ENCODE data around the gene DNAJC13.

Gene DNAJC13

DNA sequence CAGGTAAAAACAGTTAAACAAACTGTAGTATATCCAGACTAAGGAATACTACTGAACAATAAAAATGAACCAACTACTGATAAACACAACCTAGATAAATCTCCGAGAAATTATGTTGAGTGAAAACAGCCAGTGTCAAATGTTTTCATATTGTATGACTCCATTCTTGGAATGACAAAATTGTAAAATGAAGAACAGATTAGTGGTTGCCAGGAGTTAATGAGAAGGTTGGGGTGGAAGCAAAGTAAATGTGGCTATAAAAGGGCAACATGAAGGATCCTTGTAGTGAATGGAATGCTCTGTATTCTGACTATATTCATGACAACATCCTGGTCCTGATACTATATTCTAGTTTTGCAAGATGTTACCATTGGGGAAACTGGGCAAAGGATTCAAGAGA lies 152.3 kb downstream of the DNAJC13 start:
- H4K91ac ChIP-seq (ENCODE audit: low read depth, low read length, poor library complexity) = no peak overlapping the region
- peaks cover 0 to 26% of the 10 kb centered on the region in 2 donors for H3K36me3 ChIP-seq (replicated peaks in 1 of 2; ENCODE audit: control insufficient read depth in 2 of 2, insufficient read depth in 2 of 2, low read length in 2 of 2)

DNA sequence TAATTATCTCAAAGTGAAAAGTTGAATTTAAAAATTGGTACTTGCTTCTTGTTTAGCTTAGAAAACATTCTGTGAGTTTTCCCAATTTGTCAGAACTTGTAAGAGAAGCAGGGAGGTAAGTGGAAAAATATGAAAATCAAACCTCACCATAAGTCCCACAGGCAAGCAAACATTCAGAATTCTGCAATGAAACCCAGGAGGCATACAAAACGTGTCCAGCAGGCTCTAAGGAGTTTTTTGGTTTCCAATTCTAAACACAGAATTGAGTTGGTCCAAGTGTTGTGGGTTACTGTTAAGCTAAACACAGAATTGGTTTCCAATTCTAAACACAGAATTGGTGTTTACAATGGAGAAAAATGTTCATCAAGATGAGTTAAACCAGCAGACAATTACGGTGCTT lies 152.7 kb downstream of the DNAJC13 start:
- WGBS, 2 donors (ENCODE audit: extremely low coverage in 2 of 2, insufficient read length in 2 of 2, insufficient replicate concordance in 1 of 2) = no CpG with 5 or more reads among the region's 2 CpGs

More for the DNA sequence above, 152.3 kb downstream of the DNAJC13 start:
- H3K27ac ChIP-seq (replicated peaks; ENCODE audit: low read length) = no peak overlapping the region
- H3K4me3 ChIP-seq (ENCODE audit: low read length in 2 of 2) = no peak overlapping the region
- no peak overlapping the region for H2BK5ac ChIP-seq (ENCODE audit: low read length)
- no peak overlapping the region for H2BK120ac ChIP-seq (ENCODE audit: low read depth, low read length)
- H4K8ac ChIP-seq (ENCODE audit: low read depth, low read length) = no peak overlapping the region
- no peak overlapping the region for H3K14ac ChIP-seq (ENCODE audit: low read length)
- no peak overlapping the region for H3K9ac ChIP-seq (ENCODE audit: low read depth, low read length, poor library complexity)
- no peak overlapping the region for H3K4ac ChIP-seq (ENCODE audit: low read length)
- no peak overlapping the region for H2BK12ac ChIP-seq (ENCODE audit: low read length)
- no peak overlapping the region for H3K4me2 ChIP-seq (ENCODE audit: insufficient read depth, low read length, poor library complexity, severe bottlenecking)
- no peaks in the 10 kb centered on the region for H3K79me1 ChIP-seq (ENCODE audit: low read depth, low read length)
- no peak overlapping the region for H3K18ac ChIP-seq (ENCODE audit: low read length)
- H2AK5ac ChIP-seq (ENCODE audit: low read depth, low read length) = no peak overlapping the region
- no peak for DNase-seq (ENCODE audit: low spot score)
- no peaks in the 10 kb centered on the region for H3K27me3 ChIP-seq (ENCODE audit: control insufficient read depth in 3 of 3, insufficient read depth in 3 of 3, low read depth in 1 of 3, low read length in 3 of 3)
- no peak overlapping the region for H2AFZ ChIP-seq (ENCODE audit: low read length)
- peaks cover 3 to 4% of the 10 kb centered on the region in 2 donors for H3K9me3 ChIP-seq (replicated peaks in 1 of 2; ENCODE audit: control insufficient read depth in 2 of 2, insufficient read depth in 1 of 2, low read depth in 1 of 2, low read length in 2 of 2)
- no CpG with 5 or more reads among the region's 1 CpG for WGBS, 2 donors (ENCODE audit: extremely low coverage in 2 of 2, insufficient read length in 2 of 2, insufficient replicate concordance in 1 of 2)
- H3K23ac ChIP-seq (ENCODE audit: low read depth, low read length, poor library complexity) = no peak overlapping the region
- no peak overlapping the region for H2BK15ac ChIP-seq (ENCODE audit: low read length)
- H3K4me1 ChIP-seq (ENCODE audit: control insufficient read depth in 2 of 2, insufficient read depth in 1 of 2, low read depth in 1 of 2, low read length in 2 of 2) = no peaks in the 10 kb centered on the region

DNA sequence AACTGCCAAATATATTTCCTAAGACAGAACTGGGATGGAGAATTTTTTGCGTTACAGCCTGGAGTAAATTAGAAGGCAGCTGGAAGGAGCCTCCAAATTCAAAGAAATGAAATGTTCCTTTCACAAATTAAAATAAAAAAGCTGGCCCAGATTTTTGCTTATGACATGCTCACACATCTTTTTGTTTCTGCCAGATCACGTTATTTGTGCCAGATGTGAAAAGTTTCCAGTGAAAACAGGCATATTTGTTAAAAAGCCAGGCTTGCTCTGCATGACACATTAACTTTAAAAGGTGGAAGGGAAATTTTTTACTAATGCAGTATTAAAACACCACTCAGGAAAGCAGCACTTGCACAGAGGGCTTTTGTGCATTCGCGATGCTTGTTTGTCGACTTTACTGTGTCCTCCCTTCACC lies 156.5 kb downstream of the DNAJC13 start:
- H3K79me1 ChIP-seq (ENCODE audit: low read depth, low read length) = no peaks in the 10 kb centered on the region

More for the DNA sequence above, 152.7 kb downstream of the DNAJC13 start:
- no peak overlapping the region for H4K91ac ChIP-seq (ENCODE audit: low read depth, low read length, poor library complexity)
- no peak for DNase-seq (ENCODE audit: low spot score)
- no peak overlapping the region for H3K9ac ChIP-seq (ENCODE audit: low read depth, low read length, poor library complexity)
- H2AFZ ChIP-seq (ENCODE audit: low read length) = no peak overlapping the region
- H3K4me3 ChIP-seq (ENCODE audit: low read length in 2 of 2) = no peak overlapping the region
- H3K18ac ChIP-seq (ENCODE audit: low read length) = no peak overlapping the region
- H3K79me1 ChIP-seq (ENCODE audit: low read depth, low read length) = no peaks in the 10 kb centered on the region
- no peak overlapping the region for H3K4me2 ChIP-seq (ENCODE audit: insufficient read depth, low read length, poor library complexity, severe bottlenecking)
- H3K9me3 ChIP-seq (replicated peaks in 1 of 2; ENCODE audit: control insufficient read depth in 2 of 2, insufficient read depth in 1 of 2, low read depth in 1 of 2, low read length in 2 of 2) = peaks cover 3 to 4% of the 10 kb centered on the region in 2 donors
- H2BK120ac ChIP-seq (ENCODE audit: low read depth, low read length) = no peak overlapping the region
- H3K27me3 ChIP-seq (ENCODE audit: control insufficient read depth in 3 of 3, insufficient read depth in 3 of 3, low read depth in 1 of 3, low read length in 3 of 3) = no peaks in the 10 kb centered on the region
- H4K8ac ChIP-seq (ENCODE audit: low read depth, low read length) = no peak overlapping the region
- H2BK15ac ChIP-seq (ENCODE audit: low read length) = no peak overlapping the region
- no peak overlapping the region for H2BK5ac ChIP-seq (ENCODE audit: low read length)
- H3K23ac ChIP-seq (ENCODE audit: low read depth, low read length, poor library complexity) = no peak overlapping the region
- no peak overlapping the region for H3K14ac ChIP-seq (ENCODE audit: low read length)
- H3K4me1 ChIP-seq (ENCODE audit: control insufficient read depth in 2 of 2, insufficient read depth in 1 of 2, low read depth in 1 of 2, low read length in 2 of 2) = no peaks in the 10 kb centered on the region
- no peak overlapping the region for H2AK5ac ChIP-seq (ENCODE audit: low read depth, low read length)
- H3K36me3 ChIP-seq (replicated peaks in 1 of 2; ENCODE audit: control insufficient read depth in 2 of 2, insufficient read depth in 2 of 2, low read length in 2 of 2) = peaks cover 0 to 28% of the 10 kb centered on the region in 2 donors
- H2BK12ac ChIP-seq (ENCODE audit: low read length) = no peak overlapping the region
- H3K4ac ChIP-seq (ENCODE audit: low read length) = no peak overlapping the region
- H3K27ac ChIP-seq (replicated peaks; ENCODE audit: low read length) = no peak overlapping the region

DNA sequence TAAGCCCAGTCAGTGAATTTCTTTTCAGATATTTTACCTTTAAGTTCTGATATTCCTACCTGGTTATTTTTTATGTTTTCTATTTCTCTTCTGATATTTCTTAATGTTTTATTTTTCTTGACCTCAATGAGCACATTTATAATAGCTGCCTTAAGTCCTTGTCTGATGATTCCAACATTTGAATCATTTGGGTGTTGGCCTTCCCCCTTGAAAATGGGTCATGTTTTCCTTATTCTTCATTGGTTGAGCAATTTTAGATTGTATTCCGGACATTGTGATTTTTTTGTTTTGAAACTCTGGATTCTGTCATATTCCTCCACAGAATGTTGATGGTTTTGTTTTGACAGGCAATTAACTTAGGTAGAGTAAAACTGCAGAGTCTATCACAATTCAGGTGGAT lies 170.1 kb downstream of the DNAJC13 start:
- H2BK5ac ChIP-seq (ENCODE audit: low read length) = no peak overlapping the region
- H2BK15ac ChIP-seq (ENCODE audit: low read length) = no peak overlapping the region
- no peak overlapping the region for H3K4me2 ChIP-seq (ENCODE audit: insufficient read depth, low read length, poor library complexity, severe bottlenecking)
- H3K23ac ChIP-seq (ENCODE audit: low read depth, low read length, poor library complexity) = no peak overlapping the region
- H4K8ac ChIP-seq (ENCODE audit: low read depth, low read length) = no peak overlapping the region
- no peak overlapping the region for H2BK12ac ChIP-seq (ENCODE audit: low read length)
- no peaks in the 10 kb centered on the region for H3K9me3 ChIP-seq (replicated peaks in 1 of 2; ENCODE audit: control insufficient read depth in 2 of 2, insufficient read depth in 1 of 2, low read depth in 1 of 2, low read length in 2 of 2)
- H3K4me1 ChIP-seq (ENCODE audit: control insufficient read depth in 2 of 2, insufficient read depth in 1 of 2, low read depth in 1 of 2, low read length in 2 of 2) = no peaks in the 10 kb centered on the region
- H3K27ac ChIP-seq (replicated peaks; ENCODE audit: low read length) = no peak overlapping the region
- no peaks in the 10 kb centered on the region for H3K79me1 ChIP-seq (ENCODE audit: low read depth, low read length)
- WGBS, 2 donors (ENCODE audit: extremely low coverage in 2 of 2, insufficient read length in 2 of 2, insufficient replicate concordance in 1 of 2) = no CpG with 5 or more reads among the region's 1 CpG
- H4K91ac ChIP-seq (ENCODE audit: low read depth, low read length, poor library complexity) = no peak overlapping the region
- H2BK120ac ChIP-seq (ENCODE audit: low read depth, low read length) = no peak overlapping the region
- DNase-seq (ENCODE audit: low spot score) = no peak
- H3K14ac ChIP-seq (ENCODE audit: low read length) = no peak overlapping the region
- no peak overlapping the region for H2AK5ac ChIP-seq (ENCODE audit: low read depth, low read length)
- no peak overlapping the region for H3K18ac ChIP-seq (ENCODE audit: low read length)
- H3K27me3 ChIP-seq (ENCODE audit: control insufficient read depth in 3 of 3, insufficient read depth in 3 of 3, low read depth in 1 of 3, low read length in 3 of 3) = no peaks in the 10 kb centered on the region
- no peak overlapping the region for H3K4ac ChIP-seq (ENCODE audit: low read length)
- peaks cover 0 to 5% of the 10 kb centered on the region in 2 donors for H3K36me3 ChIP-seq (replicated peaks in 1 of 2; ENCODE audit: control insufficient read depth in 2 of 2, insufficient read depth in 2 of 2, low read length in 2 of 2)
- no peak overlapping the region for H3K4me3 ChIP-seq (ENCODE audit: low read length in 2 of 2)
- no peak overlapping the region for H2AFZ ChIP-seq (ENCODE audit: low read length)
- H3K9ac ChIP-seq (ENCODE audit: low read depth, low read length, poor library complexity) = no peak overlapping the region

More for the DNA sequence above, 156.5 kb downstream of the DNAJC13 start:
- no CpG with 5 or more reads among the region's 5 CpGs for WGBS, 2 donors (ENCODE audit: extremely low coverage in 2 of 2, insufficient read length in 2 of 2, insufficient replicate concordance in 1 of 2)
- Histone ChIP-seq H2BK120ac (ENCODE audit: low read depth, low read length) (no peak overlapping the region), H3K9ac (ENCODE audit: low read depth, low read length, poor library complexity) (no peak overlapping the region), H3K14ac (ENCODE audit: low read length) (no peak overlapping the region), H2BK12ac (ENCODE audit: low read length) (no peak overlapping the region), H3K4me2 (ENCODE audit: insufficient read depth, low read length, poor library complexity, severe bottlenecking) (no peak overlapping the region), H3K4ac (ENCODE audit: low read length) (no peak overlapping the region), H3K23ac (ENCODE audit: low read depth, low read length, poor library complexity) (no peak overlapping the region), H3K27ac (replicated peaks; ENCODE audit: low read length) (no peak overlapping the region), H2BK5ac (ENCODE audit: low read length) (no peak overlapping the region), H4K91ac (ENCODE audit: low read depth, low read length, poor library complexity) (no peak overlapping the region), H3K18ac (ENCODE audit: low read length) (no peak overlapping the region), H3K27me3 (ENCODE audit: control insufficient read depth in 3 of 3, insufficient read depth in 3 of 3, low read depth in 1 of 3, low read length in 3 of 3) (no peaks in the 10 kb centered on the region), H2AK5ac (ENCODE audit: low read depth, low read length) (no peak overlapping the region), H4K8ac (ENCODE audit: low read depth, low read length) (no peak overlapping the region), H3K4me1 (ENCODE audit: control insufficient read depth in 2 of 2, insufficient read depth in 1 of 2, low read depth in 1 of 2, low read length in 2 of 2) (no peaks in the 10 kb centered on the region), H2BK15ac (ENCODE audit: low read length) (no peak overlapping the region), H3K36me3 (replicated peaks in 1 of 2; ENCODE audit: control insufficient read depth in 2 of 2, insufficient read depth in 2 of 2, low read length in 2 of 2) (peaks cover 1 to 62% of the 10 kb centered on the region in 2 donors), H3K9me3 (replicated peaks in 1 of 2; ENCODE audit: control insufficient read depth in 2 of 2, insufficient read depth in 1 of 2, low read depth in 1 of 2, low read length in 2 of 2) (peaks cover 3 to 4% of the 10 kb centered on the region in 2 donors), H3K4me3 (ENCODE audit: low read length in 2 of 2) (no peak overlapping the region), H2AFZ (ENCODE audit: low read length) (no peak overlapping the region)
- DNase-seq (ENCODE audit: low spot score) = no peak

Measured in neuronal stem cell (in vitro differentiated cells).